ENCODE measurements around the gene KIAA0513.

Gene KIAA0513

GRCh38 chr16:85054948-85055492 lies 27.4 kb downstream of the KIAA0513 start:
- Histone ChIP-seq H2AFZ (ENCODE audit: low read depth, low read length) (peak overlapping the region; percentile 64), H4K20me1 (ENCODE audit: insufficient read depth, low read length) (no peaks in the 10 kb centered on the region), H3K9me3 (ENCODE audit: insufficient read depth, low read length, severe bottlenecking) (no peaks in the 10 kb centered on the region), H3K4me2 (ENCODE audit: insufficient read depth, low read length) (peak overlapping the region; percentile 59), H3K9ac (ENCODE audit: low read depth, low read length) (peak overlapping the region; percentile 41), H3K79me2 (ENCODE audit: insufficient read depth, low read length) (no peaks in the 10 kb centered on the region), H3K36me3 (ENCODE audit: insufficient read depth, low read length) (no peaks in the 10 kb centered on the region), H3K27me3 (ENCODE audit: insufficient read depth, low read length, poor library complexity) (no peaks in the 10 kb centered on the region), H3K4me3 (ENCODE audit: low read depth in 1 of 2, low read length in 2 of 2) (peak overlapping the region in 1 of 2 experiments; percentile 40; a peak in 1 of 4 replicates), H3K4me1 (ENCODE audit: insufficient read depth, low read length) (peaks cover 26% of the 10 kb centered on the region), H3K27ac (ENCODE audit: low read length) (peak overlapping the region; percentile 73)
- peak; percentile 9 for DNase-seq
- no peak for TF ChIP-seq CTCF (IDR thresholded peaks at IDR 0.05; ENCODE audit: borderline replicate concordance, extremely low read depth, low read length, poor library complexity, severe bottlenecking)
- ATAC-seq (ENCODE audit: insufficient read depth, low read depth): no peak

GRCh38 chr16:85055493-85056210 lies 28.1 kb downstream of the KIAA0513 start:
- peak overlapping the region; percentile 73 for H3K27ac ChIP-seq (ENCODE audit: low read length)
- TF ChIP-seq CTCF (IDR thresholded peaks at IDR 0.05; ENCODE audit: borderline replicate concordance, extremely low read depth, low read length, poor library complexity, severe bottlenecking) (no peak), EZH2 (IDR thresholded peaks at IDR 0.05; ENCODE audit: borderline replicate concordance, low read depth, low read length, severe bottlenecking) (no peak)
- H3K9me3 ChIP-seq (ENCODE audit: insufficient read depth, low read length, severe bottlenecking): no peaks in the 10 kb centered on the region
- peaks cover 26% of the 10 kb centered on the region for H3K4me1 ChIP-seq (ENCODE audit: insufficient read depth, low read length)
- H4K20me1 ChIP-seq (ENCODE audit: insufficient read depth, low read length): no peaks in the 10 kb centered on the region
- H3K4me2 ChIP-seq (ENCODE audit: insufficient read depth, low read length): peak overlapping the region; percentile 59
- no peaks in the 10 kb centered on the region for H3K79me2 ChIP-seq (ENCODE audit: insufficient read depth, low read length)
- peak overlapping the region; percentile 64 for H2AFZ ChIP-seq (ENCODE audit: low read depth, low read length)
- peak overlapping the region; percentile 41 for H3K9ac ChIP-seq (ENCODE audit: low read depth, low read length)
- H3K4me3 ChIP-seq (ENCODE audit: low read depth in 1 of 2, low read length in 2 of 2): peak overlapping the region in 1 of 2 experiments; percentile 40; a peak in 2 of 4 replicates
- no peaks in the 10 kb centered on the region for H3K36me3 ChIP-seq (ENCODE audit: insufficient read depth, low read length)
- H3K27me3 ChIP-seq (ENCODE audit: insufficient read depth, low read length, poor library complexity): no peaks in the 10 kb centered on the region
- peak; percentile 96 for ATAC-seq (ENCODE audit: insufficient read depth, low read depth)
- peak; percentile 77 for DNase-seq

- Histone ChIP-seq H3K4me2 (ENCODE audit: insufficient read depth, low read length) (peak overlapping the region; percentile 59), H3K9me3 (ENCODE audit: insufficient read depth, low read length, severe bottlenecking) (no peaks in the 10 kb centered on the region), H4K20me1 (ENCODE audit: insufficient read depth, low read length) (no peaks in the 10 kb centered on the region), H3K4me3 (ENCODE audit: low read depth in 1 of 2, low read length in 2 of 2) (peak overlapping the region in 1 of 2 experiments; percentile 40; a peak in 2 of 4 replicates), H2AFZ (ENCODE audit: low read depth, low read length) (peak overlapping the region; percentile 64), H3K27me3 (ENCODE audit: insufficient read depth, low read length, poor library complexity) (no peaks in the 10 kb centered on the region), H3K4me1 (ENCODE audit: insufficient read depth, low read length) (peaks cover 26% of the 10 kb centered on the region), H3K79me2 (ENCODE audit: insufficient read depth, low read length) (no peaks in the 10 kb centered on the region), H3K9ac (ENCODE audit: low read depth, low read length) (peak overlapping the region; percentile 41), H3K36me3 (ENCODE audit: insufficient read depth, low read length) (no peaks in the 10 kb centered on the region), H3K27ac (ENCODE audit: low read length) (peak overlapping the region; percentile 73)
- no peak for ATAC-seq (ENCODE audit: insufficient read depth, low read depth)
- TF ChIP-seq CTCF (IDR thresholded peaks at IDR 0.05; ENCODE audit: borderline replicate concordance, extremely low read depth, low read length, poor library complexity, severe bottlenecking) (peak; percentile 62), EZH2 (IDR thresholded peaks at IDR 0.05; ENCODE audit: borderline replicate concordance, low read depth, low read length, severe bottlenecking) (no peak)
- peak; percentile 18 for DNase-seq
Observed at GRCh38 chr16:85056211-85056748, 28.7 kb downstream of the KIAA0513 start.

All from DND-41 (cell line).